ENCODE measurements around the gene EYS. TPM values are rescaled to one million over a fixed set of nuclear protein-coding genes. Genes with fewer than 3 reads are reported as not detected.

The EYS gene
- total and polyA plus RNA-seq, 2 donors from 2014 or later = not detected

- TF ChIP-seq, protein P1, sequence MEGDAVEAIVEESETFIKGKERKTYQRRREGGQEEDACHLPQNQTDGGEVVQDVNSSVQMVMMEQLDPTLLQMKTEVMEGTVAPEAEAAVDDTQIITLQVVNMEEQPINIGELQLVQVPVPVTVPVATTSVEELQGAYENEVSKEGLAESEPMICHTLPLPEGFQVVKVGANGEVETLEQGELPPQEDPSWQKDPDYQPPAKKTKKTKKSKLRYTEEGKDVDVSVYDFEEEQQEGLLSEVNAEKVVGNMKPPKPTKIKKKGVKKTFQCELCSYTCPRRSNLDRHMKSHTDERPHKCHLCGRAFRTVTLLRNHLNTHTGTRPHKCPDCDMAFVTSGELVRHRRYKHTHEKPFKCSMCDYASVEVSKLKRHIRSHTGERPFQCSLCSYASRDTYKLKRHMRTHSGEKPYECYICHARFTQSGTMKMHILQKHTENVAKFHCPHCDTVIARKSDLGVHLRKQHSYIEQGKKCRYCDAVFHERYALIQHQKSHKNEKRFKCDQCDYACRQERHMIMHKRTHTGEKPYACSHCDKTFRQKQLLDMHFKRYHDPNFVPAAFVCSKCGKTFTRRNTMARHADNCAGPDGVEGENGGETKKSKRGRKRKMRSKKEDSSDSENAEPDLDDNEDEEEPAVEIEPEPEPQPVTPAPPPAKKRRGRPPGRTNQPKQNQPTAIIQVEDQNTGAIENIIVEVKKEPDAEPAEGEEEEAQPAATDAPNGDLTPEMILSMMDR (IDR thresholded peaks at IDR 0.05; ENCODE audit: borderline replicate concordance, extremely low read depth, insufficient read depth) = no peak
- Histone ChIP-seq H3K9ac (ENCODE audit: low read length in 3 of 3) (no peak overlapping the region), H3K4me3 (ENCODE audit: low read length in 3 of 3) (no peak overlapping the region), H3K27me3 (ENCODE audit: control insufficient read depth, insufficient read depth, low read length) (no peaks in the 10 kb centered on the region), H3K9me3 (ENCODE audit: control insufficient read depth in 2 of 3, insufficient read depth in 1 of 3, low read length in 3 of 3) (no peaks in the 10 kb centered on the region), H3K27ac (ENCODE audit: low read depth in 2 of 2, low read length in 2 of 2) (no peak overlapping the region), H3K36me3 (ENCODE audit: control insufficient read depth in 2 of 3, insufficient read depth in 3 of 3, low read length in 3 of 3) (no peaks in the 10 kb centered on the region), H3K4me1 (ENCODE audit: control insufficient read depth in 2 of 3, insufficient read depth in 2 of 3, low read depth in 1 of 3, low read length in 3 of 3) (no peaks in the 10 kb centered on the region)
- FAIRE-seq (no peak), DNase-seq (no peak)
- intact Hi-C loops (cut with DNase I) = no loop called here
Measured at GRCh38 chr6:64255000-64255399, 1452.0 kb downstream of the EYS start.

- Histone ChIP-seq H3K4me1 (ENCODE audit: control insufficient read depth in 2 of 3, insufficient read depth in 2 of 3, low read depth in 1 of 3, low read length in 3 of 3) (no peaks in the 10 kb centered on the region), H3K4me3 (ENCODE audit: low read length in 3 of 3) (no peak overlapping the region), H3K27me3 (ENCODE audit: control insufficient read depth, insufficient read depth, low read length) (no peaks in the 10 kb centered on the region), H3K9me3 (ENCODE audit: control insufficient read depth in 2 of 3, insufficient read depth in 1 of 3, low read length in 3 of 3) (no peaks in the 10 kb centered on the region), H3K27ac (ENCODE audit: low read depth in 2 of 2, low read length in 2 of 2) (no peak overlapping the region), H3K9ac (ENCODE audit: low read length in 3 of 3) (no peak overlapping the region), H3K36me3 (ENCODE audit: control insufficient read depth in 2 of 3, insufficient read depth in 3 of 3, low read length in 3 of 3) (no peaks in the 10 kb centered on the region)
- no peak for FAIRE-seq
- no peak for DNase-seq
- intact Hi-C loops (cut with DNase I) = no loop called here
- TF ChIP-seq, protein P1 (IDR thresholded peaks at IDR 0.05; ENCODE audit: borderline replicate concordance, extremely low read depth, insufficient read depth) = no peak
Measured at GRCh38 chr6:64254558-64254957, 1452.5 kb downstream of the EYS start.

- TF ChIP-seq, protein P1 (IDR thresholded peaks at IDR 0.05; ENCODE audit: borderline replicate concordance, extremely low read depth, insufficient read depth) = no peak
- H3K36me3 ChIP-seq (ENCODE audit: control insufficient read depth in 2 of 3, insufficient read depth in 3 of 3, low read length in 3 of 3) = no peaks in the 10 kb centered on the region
- no peak overlapping the region for H3K27ac ChIP-seq (ENCODE audit: low read depth in 2 of 2, low read length in 2 of 2)
- H3K27me3 ChIP-seq (ENCODE audit: control insufficient read depth, insufficient read depth, low read length) = no peaks in the 10 kb centered on the region
- intact Hi-C loops (cut with DNase I) = no loop called here
- H3K9ac ChIP-seq (ENCODE audit: low read length in 3 of 3) = no peak overlapping the region
- DNase-seq (peak in 1 of 5 donors; percentile 4), FAIRE-seq (no peak)
- H3K4me1 ChIP-seq (ENCODE audit: control insufficient read depth in 2 of 3, insufficient read depth in 2 of 3, low read depth in 1 of 3, low read length in 3 of 3) = no peaks in the 10 kb centered on the region
- no peaks in the 10 kb centered on the region for H3K9me3 ChIP-seq (ENCODE audit: control insufficient read depth in 2 of 3, insufficient read depth in 1 of 3, low read length in 3 of 3)
- H3K4me3 ChIP-seq (ENCODE audit: low read length in 3 of 3) = no peak overlapping the region
Measured at GRCh38 chr6:64252256-64252655, 1454.8 kb downstream of the EYS start.

DNA sequence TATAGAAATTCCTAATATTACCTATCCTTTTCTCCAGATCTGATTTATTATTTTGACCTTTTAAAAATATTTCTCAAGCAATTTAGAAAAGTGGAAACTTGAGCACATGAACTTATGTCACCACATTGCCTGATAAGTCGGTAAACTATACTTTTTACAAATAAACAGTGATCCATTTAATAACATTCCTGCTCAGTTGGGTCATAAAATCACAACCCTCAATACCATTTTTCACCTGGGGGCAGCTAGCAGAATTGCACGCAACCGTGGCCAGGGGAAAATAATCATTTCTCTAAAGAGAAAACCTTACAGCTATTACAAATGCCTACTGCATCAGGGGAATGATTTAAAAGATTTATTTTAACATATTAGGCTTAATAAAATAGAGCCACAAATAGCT lies 1456.9 kb downstream of the EYS start:
- no peak for FAIRE-seq

More for the DNA sequence above, 1456.9 kb downstream of the EYS start:
- no peaks in the 10 kb centered on the region for H3K27me3 ChIP-seq (ENCODE audit: control insufficient read depth, insufficient read depth, low read length)
- H3K27ac ChIP-seq (ENCODE audit: low read depth in 2 of 2, low read length in 2 of 2) = no peak overlapping the region
- intact Hi-C loops (cut with DNase I) = no loop called here
- H3K4me3 ChIP-seq (ENCODE audit: low read length in 3 of 3) = no peak overlapping the region
- H3K9me3 ChIP-seq (ENCODE audit: control insufficient read depth in 2 of 3, insufficient read depth in 1 of 3, low read length in 3 of 3) = no peaks in the 10 kb centered on the region
- H3K9ac ChIP-seq (ENCODE audit: low read length in 3 of 3) = no peak overlapping the region
- DNase-seq = no peak
- TF ChIP-seq, protein P1 (IDR thresholded peaks at IDR 0.05; ENCODE audit: borderline replicate concordance, extremely low read depth, insufficient read depth) = no peak
- H3K36me3 ChIP-seq (ENCODE audit: control insufficient read depth in 2 of 3, insufficient read depth in 3 of 3, low read length in 3 of 3) = no peaks in the 10 kb centered on the region
- no peaks in the 10 kb centered on the region for H3K4me1 ChIP-seq (ENCODE audit: control insufficient read depth in 2 of 3, insufficient read depth in 2 of 3, low read depth in 1 of 3, low read length in 3 of 3)

Data from kidney (tissue), 14 donors.